Endodermal cell (in vitro differentiated cells): ENCODE data around the gene ILF3. TPM values are rescaled to one million over a fixed set of nuclear protein-coding genes. Genes with fewer than 3 reads are reported as not detected.

Experiments used
- DNase-seq: peaks from one replicate; pipeline ENCODE4 v3.0.0-alpha.2; 2017
- H3K27ac ChIP-seq: 2 replicates; pipeline ENCODE4 v1.5.1; 2013; ENCODE audit warnings: mild to moderate bottlenecking, low read depth, low read length, moderate library complexity
- H3K27me3 ChIP-seq: 2 replicates; pipeline ENCODE4 v1.6.1; 2013; ENCODE audit warnings: mild to moderate bottlenecking, low read length, moderate library complexity; ENCODE audit not compliant: insufficient read depth, control insufficient read depth, poor library complexity, severe bottlenecking
- H3K36me3 ChIP-seq: 2 replicates; pipeline ENCODE4 v1.7.0; 2013; ENCODE audit warnings: mild to moderate bottlenecking, low read length, moderate library complexity; ENCODE audit not compliant: control insufficient read depth, insufficient read depth
- H3K4me1 ChIP-seq: one replicate; pipeline ENCODE4 v1.7.0; 2013; ENCODE audit warnings: low read length; ENCODE audit not compliant: control insufficient read depth, insufficient read depth
- H3K4me3 ChIP-seq: 2 replicates; pipeline ENCODE4 v1.5.1; 2013; ENCODE audit warnings: mild to moderate bottlenecking, low read length, moderate library complexity
- H3K9ac ChIP-seq: 2 replicates; pipeline ENCODE4 v1.6.1; 2013; ENCODE audit warnings: mild to moderate bottlenecking, low read length, moderate library complexity; ENCODE audit not compliant: poor library complexity, severe bottlenecking; ENCODE audit errors: extremely low read depth
- H3K9me3 ChIP-seq: 2 replicates; pipeline ENCODE4 v1.6.1; 2013; ENCODE audit warnings: mild to moderate bottlenecking, low read length, moderate library complexity; ENCODE audit not compliant: control insufficient read depth
- H3K27ac Mint-ChIP-seq: 2 replicates; pipeline ENCODE4 v1.8.0; 2020; ENCODE audit warnings: mixed read lengths
- H3K27me3 Mint-ChIP-seq: 2 replicates; pipeline ENCODE4 v1.8.0; 2021; ENCODE audit warnings: mild to moderate bottlenecking, mixed read lengths; ENCODE audit not compliant: insufficient read depth
- H3K36me3 Mint-ChIP-seq: 2 replicates; pipeline ENCODE4 v1.8.0; 2020; ENCODE audit warnings: low read depth, mixed read lengths
- H3K4me1 Mint-ChIP-seq: 2 replicates; pipeline ENCODE4 v1.8.0; 2020; ENCODE audit warnings: mixed read lengths
- H3K4me3 Mint-ChIP-seq: 2 replicates; pipeline ENCODE4 v1.8.0; 2020; ENCODE audit warnings: mild to moderate bottlenecking, moderate library complexity, mixed read lengths
- H3K9me3 Mint-ChIP-seq: 2 replicates; pipeline ENCODE4 v1.8.0; 2020; ENCODE audit warnings: mild to moderate bottlenecking, mixed read lengths
- WGBS, 2 experiments: methylation state at CpG; one replicate each; pipeline versions ENCODE4 v1.1.5 to v1.1.7; 2013; ENCODE audit warnings: missing lambda C conversion rate in 2 of 2, mixed read lengths in 1 of 2; ENCODE audit not compliant: insufficient coverage in 1 of 2, insufficient read length in 1 of 2; 5-methylcytosine and 5-hydroxymethylcytosine counted together
- total RNA-seq, 2 donors: library from RNA; stranded (reverse); fragmentation: NEBNext Ultra II Directional in 1 of 2; extraction: Animal tissue kit (Norgen Biotek cat#: 25700) in 1 of 2; gene quantifications; 2 replicates in 1 of 2; 3 replicates in 1 of 2; pipeline ENCODE4 v1.2.1, GENCODE V29; 2021
- TF ChIP-seq, protein P1 (sequence below): fragments of 200-600 bp; sonication (generic); conservative IDR thresholded peaks from 2 replicates; pipeline ENCODE4 v1.5.0; 2021; ENCODE audit warnings: antibody characterized with exemption, mild to moderate bottlenecking

ILF3 gene
- total RNA-seq, 2 donors from 2014 or later = 625 to 629 TPM

DNA sequence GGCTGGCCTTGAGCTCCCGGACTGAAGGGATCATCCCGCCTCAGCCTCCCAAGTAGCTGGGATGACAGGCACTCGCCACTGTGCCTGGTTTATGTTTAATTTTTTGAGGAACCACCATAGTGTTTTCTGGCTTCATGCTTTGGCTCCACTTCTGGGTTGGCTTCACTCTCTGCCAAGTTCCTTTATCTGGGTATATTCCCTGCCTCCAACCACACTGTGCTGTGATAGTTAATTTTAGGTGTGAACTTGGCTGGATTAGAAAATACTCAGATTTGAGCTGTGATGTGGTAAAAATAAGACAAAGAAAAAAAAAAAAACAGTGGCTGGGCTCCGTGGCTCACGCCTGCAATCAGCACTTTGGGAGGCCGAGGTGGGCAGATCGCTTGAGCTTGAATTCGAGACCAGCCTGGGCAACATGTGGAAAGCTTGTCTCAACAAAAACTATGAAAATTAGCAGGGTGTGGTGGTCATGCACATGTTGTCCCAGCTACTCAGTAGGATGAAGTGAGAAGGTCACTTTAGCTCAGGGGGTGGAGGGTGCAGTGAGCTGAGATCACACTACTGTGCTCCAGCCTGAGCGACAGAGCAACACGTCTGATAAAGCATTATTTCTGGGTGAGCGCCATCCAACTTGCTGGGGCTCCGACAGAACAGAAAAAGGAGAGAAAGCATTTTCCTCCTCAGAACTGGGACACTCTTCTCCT lies 7.5 kb upstream of the ILF3 start:
- no peak for DNase-seq
- WGBS, 2 experiments = 90 to 96% methylated on average over 9 to 12 of the region's 12 CpGs
- TF ChIP-seq, protein P1, sequence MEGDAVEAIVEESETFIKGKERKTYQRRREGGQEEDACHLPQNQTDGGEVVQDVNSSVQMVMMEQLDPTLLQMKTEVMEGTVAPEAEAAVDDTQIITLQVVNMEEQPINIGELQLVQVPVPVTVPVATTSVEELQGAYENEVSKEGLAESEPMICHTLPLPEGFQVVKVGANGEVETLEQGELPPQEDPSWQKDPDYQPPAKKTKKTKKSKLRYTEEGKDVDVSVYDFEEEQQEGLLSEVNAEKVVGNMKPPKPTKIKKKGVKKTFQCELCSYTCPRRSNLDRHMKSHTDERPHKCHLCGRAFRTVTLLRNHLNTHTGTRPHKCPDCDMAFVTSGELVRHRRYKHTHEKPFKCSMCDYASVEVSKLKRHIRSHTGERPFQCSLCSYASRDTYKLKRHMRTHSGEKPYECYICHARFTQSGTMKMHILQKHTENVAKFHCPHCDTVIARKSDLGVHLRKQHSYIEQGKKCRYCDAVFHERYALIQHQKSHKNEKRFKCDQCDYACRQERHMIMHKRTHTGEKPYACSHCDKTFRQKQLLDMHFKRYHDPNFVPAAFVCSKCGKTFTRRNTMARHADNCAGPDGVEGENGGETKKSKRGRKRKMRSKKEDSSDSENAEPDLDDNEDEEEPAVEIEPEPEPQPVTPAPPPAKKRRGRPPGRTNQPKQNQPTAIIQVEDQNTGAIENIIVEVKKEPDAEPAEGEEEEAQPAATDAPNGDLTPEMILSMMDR = no peak

DNA sequence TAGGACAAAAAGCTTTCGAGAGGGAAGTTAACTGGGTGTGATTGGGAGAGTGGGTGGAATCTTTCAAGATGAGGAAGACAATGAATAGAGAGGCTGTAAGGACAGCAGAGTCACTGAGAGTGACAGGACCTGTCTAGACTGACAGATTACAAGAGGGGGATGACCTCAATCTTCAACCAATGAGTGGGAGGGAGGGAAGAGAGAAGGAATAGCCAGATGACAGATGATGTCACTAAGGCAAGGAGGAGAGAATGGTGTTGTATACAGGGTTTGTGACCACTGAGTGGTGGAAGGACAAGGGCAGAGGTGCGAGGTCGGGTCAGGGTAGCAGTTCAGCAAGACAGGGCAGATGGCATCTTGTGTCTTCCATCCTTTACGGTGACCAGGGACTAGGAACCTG lies 5.8 kb upstream of the ILF3 start:
- H3K9me3 ChIP-seq = no peaks in the 10 kb centered on the region
- Mint-ChIP-seq H3K9me3 (no peaks in the 10 kb centered on the region), H3K36me3 (peaks cover 11% of the 10 kb centered on the region), H3K4me3 (no peak overlapping the region), H3K4me1 (peaks cover 14% of the 10 kb centered on the region), H3K27ac (no peak overlapping the region), H3K27me3 (peaks cover 1% of the 10 kb centered on the region)
- no peak overlapping the region for H3K27ac ChIP-seq
- no peak overlapping the region for H3K9ac ChIP-seq
- TF ChIP-seq, protein P1 = no peak
- H3K4me3 ChIP-seq = no peak overlapping the region
- H3K4me1 ChIP-seq = peaks cover 8% of the 10 kb centered on the region
- WGBS, 2 experiments = 91 to 92% methylated on average over 3 to 4 of the region's 4 CpGs
- H3K36me3 ChIP-seq = peaks cover 8% of the 10 kb centered on the region
- no peak for DNase-seq
- H3K27me3 ChIP-seq = no peaks in the 10 kb centered on the region

More for the DNA sequence above, 7.5 kb upstream of the ILF3 start:
- peaks cover 8% of the 10 kb centered on the region for H3K4me1 ChIP-seq
- no peaks in the 10 kb centered on the region for H3K27me3 ChIP-seq
- H3K27ac ChIP-seq = no peak overlapping the region
- H3K9ac ChIP-seq = no peak overlapping the region
- Mint-ChIP-seq H3K4me1 (peaks cover 26% of the 10 kb centered on the region), H3K27me3 (peaks cover 1% of the 10 kb centered on the region), H3K9me3 (no peaks in the 10 kb centered on the region), H3K27ac (no peak overlapping the region), H3K4me3 (no peak overlapping the region), H3K36me3 (peaks cover 20% of the 10 kb centered on the region)
- no peak overlapping the region for H3K4me3 ChIP-seq
- peaks cover 6% of the 10 kb centered on the region for H3K36me3 ChIP-seq
- no peaks in the 10 kb centered on the region for H3K9me3 ChIP-seq

DNA sequence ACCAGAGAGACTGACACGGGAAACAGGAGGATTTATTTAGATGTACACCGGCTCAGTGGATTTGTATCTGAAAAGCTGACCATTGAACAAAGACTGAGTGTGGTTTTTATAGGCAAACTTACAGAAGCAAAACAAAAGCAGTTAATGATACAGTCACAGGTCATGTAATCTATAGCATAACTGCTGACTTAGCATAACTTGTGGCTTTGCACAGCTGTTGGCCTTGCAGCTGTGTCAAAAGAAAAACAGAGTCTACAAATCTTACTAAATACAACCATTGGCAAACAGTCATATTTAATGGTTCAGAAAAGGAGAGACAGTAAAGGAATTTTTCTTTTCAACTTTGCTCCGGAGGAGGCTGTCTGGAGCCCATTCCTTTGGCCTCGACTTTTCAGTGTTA lies 2.3 kb upstream of the ILF3 start:
- Mint-ChIP-seq H3K4me1 (peaks cover 10% of the 10 kb centered on the region), H3K4me3 (peak overlapping the region; percentile 92), H3K9me3 (no peaks in the 10 kb centered on the region), H3K27ac (no peak overlapping the region), H3K36me3 (peaks cover 27% of the 10 kb centered on the region), H3K27me3 (peaks cover 1% of the 10 kb centered on the region)
- TF ChIP-seq, protein P1 = no peak
- H3K9me3 ChIP-seq = no peaks in the 10 kb centered on the region
- no peak overlapping the region for H3K9ac ChIP-seq
- WGBS, 2 experiments = 86 to 97% methylated on average over 4 of the region's 4 CpGs
- DNase-seq = no peak
- no peak overlapping the region for H3K27ac ChIP-seq
- no peaks in the 10 kb centered on the region for H3K27me3 ChIP-seq
- peaks cover 24% of the 10 kb centered on the region for H3K36me3 ChIP-seq
- no peak overlapping the region for H3K4me3 ChIP-seq
- no peaks in the 10 kb centered on the region for H3K4me1 ChIP-seq
